NCI-H82 (cell line): Measurements from ENCODE around the gene GRK5.

Experiments used
- DNase-seq: peaks from one replicate; lab custom pipeline; 2025; lab: John Stamatoyannopoulos, UW

GRK5 gene

GRCh38 chr10:119198438-119198837 lies 8.9 kb upstream of the GRK5 start:
- no peak for DNase-seq

- DNase-seq = peak; percentile 85
Observed at GRCh38 chr10:119199231-119199992, 8.0 kb upstream of the GRK5 start.

- DNase-seq = no peak
Observed at GRCh38 chr10:119201233-119201632, 6.1 kb upstream of the GRK5 start.

GRCh38 chr10:119203006-119203405 lies 4.4 kb upstream of the GRK5 start:
- DNase-seq = no peak

- peak; percentile 77 for DNase-seq
Observed at GRCh38 chr10:119205894-119206602, 1.3 kb upstream of the GRK5 start.

- peak; percentile 87 for DNase-seq
Observed at GRCh38 chr10:119206603-119207365, 587 bp upstream of the GRK5 start.

GRCh38 chr10:119207713-119208552 lies 562 bp downstream of the GRK5 start:
- DNase-seq = peak; percentile 63

- DNase-seq = no peak
Observed at GRCh38 chr10:119208553-119208940, 1.2 kb downstream of the GRK5 start.

- DNase-seq = peak; percentile 85
Observed at GRCh38 chr10:119209035-119209735, 1.8 kb downstream of the GRK5 start.

GRCh38 chr10:119209736-119210355 lies 2.5 kb downstream of the GRK5 start:
- DNase-seq = no peak

- DNase-seq = no peak
Observed at GRCh38 chr10:119210633-119211032, 3.3 kb downstream of the GRK5 start.

- no peak for DNase-seq
Observed at GRCh38 chr10:119211176-119211575, 3.8 kb downstream of the GRK5 start.

GRCh38 chr10:119211625-119212441 lies 4.5 kb downstream of the GRK5 start:
- DNase-seq = peak; percentile 61

GRCh38 chr10:119215371-119215770 lies 8.0 kb downstream of the GRK5 start:
- no peak for DNase-seq

GRCh38 chr10:119216127-119216526 lies 8.8 kb downstream of the GRK5 start:
- DNase-seq = no peak

GRCh38 chr10:119217401-119217800 lies 10.0 kb downstream of the GRK5 start:
- no peak for DNase-seq

- DNase-seq = no peak
Observed at GRCh38 chr10:119217991-119218490, 10.7 kb downstream of the GRK5 start.

GRCh38 chr10:119219871-119220270 lies 12.5 kb downstream of the GRK5 start:
- DNase-seq = no peak

- DNase-seq = no peak
Observed at GRCh38 chr10:119221201-119221600, 13.8 kb downstream of the GRK5 start.

GRCh38 chr10:119221666-119222065 lies 14.3 kb downstream of the GRK5 start:
- no peak for DNase-seq
